ENCODE measurements around the gene CDSN. TPM values are rescaled to one million over a fixed set of nuclear protein-coding genes. Genes with fewer than 3 reads are reported as not detected.
A peak's percentile ranks its signal among the peaks of the same experiment; 100 is the strongest.

Gene CDSN
- total and polyA plus RNA-seq, 2 of the 8 experiments (the other 6 are each of a cell fraction or from before 2014, with no cell fraction given) = not detected

GRCh38 chr6:31140643-31141042 lies 20.4 kb upstream of the CDSN start:
- no peaks in the 10 kb centered on the region for H3K9me3 ChIP-seq (ENCODE audit: insufficient read depth in 2 of 2, low read depth in 1 of 2, low read length in 1 of 2)

More at GRCh38 chr6:31140643-31141042, 20.4 kb upstream of the CDSN start:
- H3K23ac ChIP-seq (ENCODE audit: insufficient read length) = no peak overlapping the region
- 86% methylated on average over 15 of the region's 15 CpGs; no CpG with 5 or more reads in 1 of the 2 experiments for WGBS, 2 experiments (ENCODE audit: extremely low coverage in 1 of 2, insufficient coverage in 1 of 2, insufficient read length in 1 of 2, insufficient replicate concordance in 2 of 2, low coverage in 1 of 2, low lambda C conversion rate in 2 of 2, missing lambda C conversion rate in 1 of 2)
- no peak overlapping the region for H2BK5ac ChIP-seq (ENCODE audit: low read depth, low read length)
- H3K23me2 ChIP-seq (ENCODE audit: low read depth, low read length) = no peaks in the 10 kb centered on the region; the same call in 1 of the 2 replicates
- CTCF ChIA-PET (ENCODE audit: partially characterized antibody) = interaction anchor here (0.6 to 16.4 kb wide), 8 partner anchors 11 to 158 kb away, joined by 3 to 170 read pairs (median 6); partner anchors contain the start of genes CCHCR1 and TCF19
- peak overlapping the region; percentile 98; the same call in 1 of the 2 replicates for H2BK12ac ChIP-seq (ENCODE audit: low read depth, low read length)
- H3K14ac ChIP-seq (ENCODE audit: insufficient read length) = no peak overlapping the region
- peak overlapping the region; percentile 80 for H3K4ac ChIP-seq (replicated peaks; ENCODE audit: insufficient read length, low read depth, low read length)
- H2AFZ ChIP-seq (ENCODE audit: low read length) = no peak overlapping the region
- FAIRE-seq = no peak
- TF ChIP-seq SAP30 (IDR thresholded peaks at IDR 0.05; ENCODE audit: insufficient read depth, insufficient replicate concordance, low read length) (no peak), CEBPB (IDR thresholded peaks at IDR 0.05; ENCODE audit: low read depth, low read length) (no peak), EGR1 (IDR thresholded peaks at IDR 0.05; ENCODE audit: borderline replicate concordance, low read depth, low read length) (no peak), ASH2L (IDR thresholded peaks at IDR 0.05; ENCODE audit: low read length) (no peak), HDAC6 (IDR thresholded peaks at IDR 0.05; ENCODE audit: low read depth, low read length) (no peak), SIN3A (conservative IDR thresholded peaks at IDR 0.05 in 1 of 2, IDR thresholded peaks at IDR 0.05 in 1 of 2; ENCODE audit: low read depth in 1 of 2, low read length in 2 of 2) (no peak), PHF8 (conservative IDR thresholded peaks at IDR 0.05; ENCODE audit: low read depth, low read length) (no peak), SIX5 (IDR thresholded peaks at IDR 0.05; ENCODE audit: low read depth, low read length) (no peak), RNF2 (IDR thresholded peaks at IDR 0.05; ENCODE audit: borderline replicate concordance, low read depth, low read length, missing control alignments, poor library complexity, severe bottlenecking) (no peak)
- peaks cover 0 to 20% (median 15%) of the 10 kb centered on the region in 4 experiments; a peak in 6 of 7 replicates for H3K4me1 ChIP-seq (replicated peaks in 1 of 4; ENCODE audit: control insufficient read depth in 3 of 4, insufficient read depth in 4 of 4, low read length in 3 of 4)
- H3K9ac ChIP-seq (replicated peaks in 1 of 4; ENCODE audit: extremely low read depth in 1 of 4, low read depth in 3 of 4, low read length in 3 of 4) = no peak overlapping the region
- H2BK120ac ChIP-seq (replicated peaks; ENCODE audit: low read depth, low read length) = no peak overlapping the region
- H3K4me2 ChIP-seq (ENCODE audit: insufficient read depth in 1 of 2, low read depth in 2 of 2, low read length in 2 of 2) = no peak overlapping the region
- peak overlapping the region; percentile 91 for H4K91ac ChIP-seq (replicated peaks; ENCODE audit: insufficient read length, low read length)
- H2AK5ac ChIP-seq (ENCODE audit: low read depth, low read length) = 0 out of 2 replicates have a peak overlapping the region, but pooled peaks have one; percentile 65
- no peak overlapping the region for H4K5ac ChIP-seq (ENCODE audit: insufficient read length, low read depth, low read length)
- H3K27me3 ChIP-seq (replicated peaks in 1 of 4; ENCODE audit: control insufficient read depth in 3 of 4, extremely low read depth in 1 of 4, insufficient read depth in 3 of 4, low read length in 3 of 4) = 0 out of 7 replicates have a peak, but pooled peaks cover 0 to 2% (median 0%) of the 10 kb centered on the region in 4 experiments
- H4K20me1 ChIP-seq (replicated peaks in 1 of 2; ENCODE audit: control insufficient read depth in 1 of 2, insufficient read depth in 2 of 2, low read length in 2 of 2) = no peaks in the 10 kb centered on the region
- no peak overlapping the region; the same call in 1 of the 2 replicates for H4K8ac ChIP-seq (ENCODE audit: extremely low read depth, insufficient read depth, low read length)
- H3K79me2 ChIP-seq (ENCODE audit: control insufficient read depth in 1 of 2, insufficient read depth in 2 of 2, low read length in 2 of 2) = no peaks in the 10 kb centered on the region
- POLR2A ChIA-PET (ENCODE audit: partially characterized antibody) = interaction anchor here (0.6 to 68.5 kb wide), 4 partner anchors 7 to 244 kb away, joined by 3 to 2251 read pairs (median 1127); partner anchors contain the start of genes CCHCR1, CDSN, POU5F1 and PSORS1C1
- H3K27ac ChIP-seq (ENCODE audit: low read depth, low read length) = no peak overlapping the region
- no peaks in the 10 kb centered on the region for H3K79me1 ChIP-seq (ENCODE audit: low read depth, low read length)
- H3K4me3 ChIP-seq (ENCODE audit: extremely low read depth in 1 of 4, insufficient read depth in 2 of 4, low read depth in 3 of 4, low read length in 4 of 4) = no peak overlapping the region
- peak overlapping the region; percentile 89; the same call in 1 of the 2 replicates for H2BK20ac ChIP-seq (ENCODE audit: low read length)
- peak overlapping the region; percentile 98; the same call in 1 of the 2 replicates for H2BK15ac ChIP-seq (ENCODE audit: low read length)
- peaks cover 2 to 25% (median 6%) of the 10 kb centered on the region in 4 experiments; a peak in 5 of 8 replicates for H3K36me3 ChIP-seq (ENCODE audit: control insufficient read depth in 2 of 4, insufficient read depth in 4 of 4, low read length in 3 of 4)
- DNase-seq (ENCODE audit: low read depth in 1 of 2, low spot score in 2 of 2) = no peak
- H3K56ac ChIP-seq (replicated peaks; ENCODE audit: insufficient read length, low read depth, low read length) = no peak overlapping the region
- H3K18ac ChIP-seq (ENCODE audit: extremely low read depth, low read length) = no peak overlapping the region; the same call in 1 of the 2 replicates

Measured in H1 (cell line).